Tongue (tissue), 3 donors: Measurements from ENCODE around the gene LDHA. TPM values are rescaled to one million over a fixed set of nuclear protein-coding genes. Genes with fewer than 3 reads are reported as not detected.
A peak's percentile ranks its signal among the peaks of the same experiment; 100 is the strongest.
"Not testable (repeated sequence)": the region's sequence is repeated elsewhere in the genome, so short reads cannot be mapped to it uniquely, and the experiment has no call there.

Experiments
- DNase-seq: peaks from one replicate; pipeline ENCODE4 v3.0.0-alpha.2; 2015
- small RNA-seq: library from RNA; depleted of rRNA; stranded (forward); fragments of <200 nt; gene quantifications from one replicate; pipeline ENCODE3, GENCODE V24; 2014; ENCODE audit warnings: low replicate concordance
- total RNA-seq: library from RNA; depleted of rRNA; stranded (reverse); fragments of >200 nt; gene quantifications from one replicate; pipeline ENCODE4 v1.2.3, GENCODE V29; 2014

Gene LDHA
- total RNA-seq, 1 donor from 2014 or later: 847 TPM

- peak; percentile 58 for DNase-seq
Observed at GRCh38 chr11:18394928-18395734, 768 bp downstream of the LDHA start.

DNA sequence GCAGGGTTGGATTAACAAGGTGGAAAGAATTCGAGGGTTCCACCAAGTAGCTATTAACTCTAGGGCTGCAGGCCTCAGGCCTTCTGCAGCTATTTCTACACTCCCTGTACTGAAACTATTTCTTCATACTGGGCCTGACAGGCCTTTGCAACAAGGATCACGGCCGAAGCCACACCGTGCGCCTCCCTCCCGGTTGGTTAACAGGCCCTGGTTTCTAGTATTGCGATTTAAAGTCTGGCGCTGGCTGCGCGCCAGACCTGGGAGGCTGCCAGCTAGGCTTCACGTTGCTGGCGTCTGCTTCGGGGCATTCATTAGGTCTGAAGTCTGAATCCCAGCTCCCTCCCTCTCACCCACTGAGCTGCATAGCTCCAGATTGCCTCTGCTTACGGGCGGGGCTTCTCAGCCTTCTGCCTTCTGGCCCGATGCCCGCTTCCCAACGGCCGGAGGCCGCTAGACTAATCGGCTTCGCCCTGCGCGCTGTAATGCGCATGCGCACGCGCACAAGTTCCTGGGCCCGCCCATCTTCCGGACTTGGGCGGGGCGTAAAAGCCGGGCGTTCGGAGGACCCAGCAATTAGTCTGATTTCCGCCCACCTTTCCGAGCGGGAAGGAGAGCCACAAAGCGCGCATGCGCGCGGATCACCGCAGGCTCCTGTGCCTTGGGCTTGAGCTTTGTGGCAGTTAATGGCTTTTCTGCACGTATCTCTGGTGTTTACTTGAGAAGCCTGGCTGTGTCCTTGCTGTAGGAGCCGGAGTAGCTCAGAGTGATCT, 1.6 kb downstream of the LDHA start:
- DNase-seq: peak; percentile 100

DNA sequence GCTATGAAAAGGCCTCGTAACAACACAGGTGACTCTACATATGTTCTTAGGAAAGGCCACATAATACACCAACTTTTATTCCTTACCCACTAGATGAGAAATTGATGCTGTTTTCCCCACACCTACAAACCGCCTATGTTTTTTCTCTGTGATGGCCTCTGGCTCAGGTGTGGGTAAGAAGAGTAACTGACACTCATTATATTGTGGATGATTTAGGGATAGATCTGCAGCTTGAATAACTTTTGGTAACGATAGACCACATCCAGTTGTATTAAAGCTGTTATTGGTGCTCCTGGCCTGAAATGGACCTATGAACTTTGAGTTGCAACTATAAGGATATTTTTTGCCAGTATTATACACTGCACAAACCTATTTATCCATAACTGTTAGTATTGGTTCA, 3.6 kb downstream of the LDHA start:
- no peak for DNase-seq

GRCh38 chr11:18401077-18401476, 6.7 kb downstream of the LDHA start:
- DNase-seq: not testable (repeated sequence)

DNA sequence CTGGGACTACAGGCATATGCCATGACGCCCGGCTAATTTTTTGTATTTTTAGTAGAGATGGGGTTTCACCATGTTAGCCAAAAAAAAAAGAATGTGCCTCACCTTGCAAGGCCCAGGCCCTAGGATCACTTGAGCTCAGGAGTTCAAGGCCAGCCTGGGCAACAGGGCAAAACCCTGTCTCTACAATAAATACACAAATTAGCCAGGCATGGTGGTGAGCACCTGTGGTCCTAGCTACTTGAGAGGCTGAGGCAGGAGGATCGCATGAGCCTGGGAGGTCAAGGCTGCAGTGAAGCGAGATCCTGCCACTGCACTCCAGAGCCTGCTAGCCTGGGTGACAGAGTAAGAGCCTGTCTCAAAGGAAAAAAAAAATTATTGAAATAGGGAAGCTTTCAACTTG, 9.7 kb downstream of the LDHA start:
- no peak for DNase-seq

DNA sequence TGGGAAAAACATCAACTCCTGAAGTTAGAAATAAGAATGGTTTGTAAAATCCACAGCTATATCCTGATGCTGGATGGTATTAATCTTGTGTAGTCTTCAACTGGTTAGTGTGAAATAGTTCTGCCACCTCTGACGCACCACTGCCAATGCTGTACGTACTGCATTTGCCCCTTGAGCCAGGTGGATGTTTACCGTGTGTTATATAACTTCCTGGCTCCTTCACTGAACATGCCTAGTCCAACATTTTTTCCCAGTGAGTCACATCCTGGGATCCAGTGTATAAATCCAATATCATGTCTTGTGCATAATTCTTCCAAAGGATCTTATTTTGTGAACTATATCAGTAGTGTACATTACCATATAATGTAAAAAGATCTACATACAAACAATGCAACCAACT, 13.0 kb downstream of the LDHA start:
- not testable (repeated sequence) for DNase-seq

- no peak for DNase-seq
Observed at GRCh38 chr11:18408558-18409291, 14.4 kb downstream of the LDHA start.

DNA sequence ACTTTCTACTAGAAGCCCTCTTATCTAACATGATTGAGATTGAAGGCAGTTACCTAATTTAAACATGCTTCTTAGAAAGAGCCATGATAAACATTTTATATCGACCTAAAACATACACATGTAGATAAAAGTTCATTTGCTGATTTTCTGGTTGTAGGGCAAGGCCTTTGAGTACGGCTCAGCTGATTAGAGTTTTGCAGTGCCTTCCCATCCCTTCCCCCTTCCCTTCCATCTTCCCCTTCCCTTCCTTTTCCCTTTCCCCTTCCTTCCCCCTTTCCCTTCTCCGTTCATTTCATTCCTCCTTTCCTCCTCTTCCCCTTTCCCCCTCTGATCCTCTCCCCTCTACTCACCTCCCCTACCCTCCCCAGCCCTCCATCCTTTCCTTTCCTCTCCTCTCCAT, 22.1 kb downstream of the LDHA start:
- no peak for DNase-seq

- DNase-seq: no peak
Observed at GRCh38 chr11:18419040-18419439, 24.7 kb downstream of the LDHA start.

GRCh38 chr11:18420067-18420466, 25.7 kb downstream of the LDHA start:
- no peak for DNase-seq

GRCh38 chr11:18427240-18427639, 32.9 kb downstream of the LDHA start:
- no peak for DNase-seq

DNA sequence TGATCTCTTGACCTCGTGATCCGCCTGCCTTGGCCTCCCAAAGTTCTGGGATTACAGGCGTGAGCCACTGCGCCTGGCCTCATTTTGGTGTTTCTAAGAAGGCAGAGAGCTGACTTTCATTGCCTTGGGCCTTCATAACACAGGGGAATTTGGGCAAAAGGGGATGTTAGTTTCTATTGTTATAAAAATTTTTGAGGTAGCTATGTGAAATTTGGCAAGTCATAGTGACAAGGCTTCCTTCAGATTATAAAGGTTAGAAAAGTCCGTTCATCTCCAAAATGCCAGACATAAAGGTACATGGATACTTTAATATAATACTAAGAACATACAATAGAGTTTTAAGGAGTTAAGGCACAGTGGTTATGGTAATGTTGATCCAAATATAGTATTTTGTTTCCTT, 35.0 kb downstream of the LDHA start:
- no peak for DNase-seq

DNA sequence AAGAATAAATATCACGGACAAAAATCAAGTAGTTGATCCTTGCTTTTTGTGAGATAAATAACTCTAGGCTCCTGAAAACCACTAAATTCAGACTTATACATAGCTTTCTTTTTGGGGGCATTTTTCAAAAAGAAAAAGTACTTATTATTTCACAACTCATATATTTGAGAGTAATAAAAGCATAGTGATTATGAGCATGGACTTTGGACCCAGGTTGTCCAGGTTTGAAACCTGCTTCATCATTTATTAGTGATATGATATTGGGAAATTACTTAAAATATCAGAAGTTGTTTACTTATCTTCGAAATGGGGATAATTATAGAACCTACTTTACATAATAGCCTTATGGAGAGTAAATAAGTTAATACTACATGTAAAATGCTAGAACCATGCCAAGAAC, 44.3 kb downstream of the LDHA start:
- DNase-seq: no peak

GRCh38 chr11:18449251-18449650, 54.9 kb downstream of the LDHA start:
- no peak for DNase-seq

GRCh38 chr11:18452927-18453326, 58.6 kb downstream of the LDHA start:
- no peak for DNase-seq

GRCh38 chr11:18455686-18456372, 61.5 kb downstream of the LDHA start, which contains the start of gene LDHAL6A:
Gene LDHAL6A (plus strand): TSS chr11:18455856. CDS start chr11:18456681, 825 bp downstream.
- no peak for DNase-seq

DNA sequence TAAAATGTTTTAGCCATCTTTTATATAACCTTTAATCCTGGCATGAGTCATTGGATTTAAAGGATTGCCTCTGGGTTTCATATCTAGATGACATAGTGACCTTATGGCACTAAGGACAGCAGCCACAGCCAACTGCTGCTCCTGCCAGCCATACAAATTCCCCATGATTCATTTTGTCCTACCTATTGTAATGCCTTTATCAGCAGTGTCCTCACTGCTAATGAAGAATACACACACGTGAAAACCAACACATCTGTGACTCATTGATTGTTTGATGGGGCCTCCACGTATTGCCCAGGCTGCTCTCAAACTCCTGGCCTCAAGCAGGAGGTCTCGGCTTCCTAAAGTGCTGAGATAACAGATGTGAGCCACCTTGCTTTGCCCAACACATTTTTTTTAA, 63.1 kb downstream of the LDHA start:
- no peak for DNase-seq

Small RNAs within 50 kb of the gene (small RNA-seq; reads per million reads assigned to genes)
- 0.06 reads per million for gene MIR3159

Other genes starting within 250 kb of the LDHA start
- gene MRGPRX4, start 221.7 kb upstream of the LDHA start, total RNA-seq: not detected
- not detected for gene SAA4, start 157.8 kb upstream of the LDHA start, total RNA-seq
- not detected for gene SAA2, start 145.9 kb upstream of the LDHA start, total RNA-seq
- 2.4 TPM for gene SAA1, start 128.3 kb upstream of the LDHA start, total RNA-seq
- gene HPS5, start 72.4 kb upstream of the LDHA start, total RNA-seq: 24.3 TPM
- 69.6 TPM for gene GTF2H1, start 72.0 kb upstream of the LDHA start, total RNA-seq
- gene LDHC, start 17.8 kb downstream of the LDHA start, total RNA-seq: not detected
- not detected for gene LDHAL6A, start 61.3 kb downstream of the LDHA start, total RNA-seq
- 65.6 TPM for gene TSG101, start 132.4 kb downstream of the LDHA start, total RNA-seq
- gene UEVLD, start 194.2 kb downstream of the LDHA start, total RNA-seq: 26.5 TPM
- gene MISFA, start 205.2 kb downstream of the LDHA start, total RNA-seq: not detected
- gene SPTY2D1, start 239.8 kb downstream of the LDHA start, total RNA-seq: 26.6 TPM